Measurements from ENCODE around the gene PLXDC1.

PLXDC1 gene

DNA sequence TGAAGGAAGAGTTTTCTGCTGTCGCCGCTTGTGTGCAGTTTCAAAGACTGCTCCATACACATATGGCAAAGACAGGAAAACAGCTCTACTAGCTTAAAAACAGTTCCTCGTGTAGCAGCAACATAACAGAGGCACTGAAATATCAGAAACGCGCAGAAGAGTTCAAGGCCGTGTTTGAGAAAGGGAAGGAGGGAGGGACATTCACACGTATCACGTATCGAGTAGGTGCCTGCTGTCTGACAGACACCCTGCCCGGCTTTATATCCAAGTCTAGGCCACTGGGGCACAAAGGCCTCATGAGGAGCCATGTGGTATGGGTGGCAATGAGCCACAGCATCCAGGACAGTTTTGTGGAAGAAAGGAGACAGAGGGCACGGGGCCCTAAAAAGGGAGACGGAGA is 50.3 kb downstream of the PLXDC1 start:
- no peak for DNase-seq (ENCODE audit: low read depth in 1 of 2, low spot score in 1 of 2)

DNA sequence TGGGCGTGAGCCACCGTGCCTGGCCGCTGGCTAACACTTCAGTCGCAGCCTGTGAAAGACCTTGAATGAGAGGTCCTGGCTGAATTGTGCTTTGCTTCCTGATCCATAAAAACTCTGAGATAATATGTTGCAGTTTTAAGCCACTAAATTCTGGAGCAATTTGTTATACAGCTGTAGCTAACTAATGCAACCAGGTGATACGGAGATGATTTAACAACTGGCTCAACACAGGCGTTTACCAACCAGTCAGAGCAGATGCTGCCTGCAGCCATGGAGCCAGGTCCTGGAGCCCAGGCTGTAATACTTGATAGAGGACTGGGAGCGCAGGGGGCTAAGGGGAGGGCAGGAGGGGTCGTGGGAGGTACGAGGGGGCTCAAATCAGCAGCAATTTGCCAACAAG is 50.9 kb downstream of the PLXDC1 start:
- no peak overlapping the region for H3K27ac ChIP-seq (replicated peaks)
- DNase-seq (ENCODE audit: low read depth in 1 of 2, low spot score in 1 of 2), result no peak
- TF ChIP-seq, protein P1, sequence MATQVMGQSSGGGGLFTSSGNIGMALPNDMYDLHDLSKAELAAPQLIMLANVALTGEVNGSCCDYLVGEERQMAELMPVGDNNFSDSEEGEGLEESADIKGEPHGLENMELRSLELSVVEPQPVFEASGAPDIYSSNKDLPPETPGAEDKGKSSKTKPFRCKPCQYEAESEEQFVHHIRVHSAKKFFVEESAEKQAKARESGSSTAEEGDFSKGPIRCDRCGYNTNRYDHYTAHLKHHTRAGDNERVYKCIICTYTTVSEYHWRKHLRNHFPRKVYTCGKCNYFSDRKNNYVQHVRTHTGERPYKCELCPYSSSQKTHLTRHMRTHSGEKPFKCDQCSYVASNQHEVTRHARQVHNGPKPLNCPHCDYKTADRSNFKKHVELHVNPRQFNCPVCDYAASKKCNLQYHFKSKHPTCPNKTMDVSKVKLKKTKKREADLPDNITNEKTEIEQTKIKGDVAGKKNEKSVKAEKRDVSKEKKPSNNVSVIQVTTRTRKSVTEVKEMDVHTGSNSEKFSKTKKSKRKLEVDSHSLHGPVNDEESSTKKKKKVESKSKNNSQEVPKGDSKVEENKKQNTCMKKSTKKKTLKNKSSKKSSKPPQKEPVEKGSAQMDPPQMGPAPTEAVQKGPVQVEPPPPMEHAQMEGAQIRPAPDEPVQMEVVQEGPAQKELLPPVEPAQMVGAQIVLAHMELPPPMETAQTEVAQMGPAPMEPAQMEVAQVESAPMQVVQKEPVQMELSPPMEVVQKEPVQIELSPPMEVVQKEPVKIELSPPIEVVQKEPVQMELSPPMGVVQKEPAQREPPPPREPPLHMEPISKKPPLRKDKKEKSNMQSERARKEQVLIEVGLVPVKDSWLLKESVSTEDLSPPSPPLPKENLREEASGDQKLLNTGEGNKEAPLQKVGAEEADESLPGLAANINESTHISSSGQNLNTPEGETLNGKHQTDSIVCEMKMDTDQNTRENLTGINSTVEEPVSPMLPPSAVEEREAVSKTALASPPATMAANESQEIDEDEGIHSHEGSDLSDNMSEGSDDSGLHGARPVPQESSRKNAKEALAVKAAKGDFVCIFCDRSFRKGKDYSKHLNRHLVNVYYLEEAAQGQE (IDR thresholded peaks at IDR 0.05; ENCODE audit: insufficient replicate concordance, low read depth), result no peak
- TF ChIP-seq POLR2AphosphoS5 (IDR thresholded peaks at IDR 0.05; ENCODE audit: low read depth) (no peak), SPI1 (IDR thresholded peaks at IDR 0.05; ENCODE audit: borderline replicate concordance, low read depth) (no peak), GABPA (IDR thresholded peaks at IDR 0.05; ENCODE audit: low read depth) (no peak)
- TF ChIP-seq, protein P2, sequence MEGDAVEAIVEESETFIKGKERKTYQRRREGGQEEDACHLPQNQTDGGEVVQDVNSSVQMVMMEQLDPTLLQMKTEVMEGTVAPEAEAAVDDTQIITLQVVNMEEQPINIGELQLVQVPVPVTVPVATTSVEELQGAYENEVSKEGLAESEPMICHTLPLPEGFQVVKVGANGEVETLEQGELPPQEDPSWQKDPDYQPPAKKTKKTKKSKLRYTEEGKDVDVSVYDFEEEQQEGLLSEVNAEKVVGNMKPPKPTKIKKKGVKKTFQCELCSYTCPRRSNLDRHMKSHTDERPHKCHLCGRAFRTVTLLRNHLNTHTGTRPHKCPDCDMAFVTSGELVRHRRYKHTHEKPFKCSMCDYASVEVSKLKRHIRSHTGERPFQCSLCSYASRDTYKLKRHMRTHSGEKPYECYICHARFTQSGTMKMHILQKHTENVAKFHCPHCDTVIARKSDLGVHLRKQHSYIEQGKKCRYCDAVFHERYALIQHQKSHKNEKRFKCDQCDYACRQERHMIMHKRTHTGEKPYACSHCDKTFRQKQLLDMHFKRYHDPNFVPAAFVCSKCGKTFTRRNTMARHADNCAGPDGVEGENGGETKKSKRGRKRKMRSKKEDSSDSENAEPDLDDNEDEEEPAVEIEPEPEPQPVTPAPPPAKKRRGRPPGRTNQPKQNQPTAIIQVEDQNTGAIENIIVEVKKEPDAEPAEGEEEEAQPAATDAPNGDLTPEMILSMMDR (IDR thresholded peaks at IDR 0.05; ENCODE audit: insufficient read depth, low read length), result no peak
- H3K27me3 ChIP-seq (ENCODE audit: insufficient read depth, poor library complexity, severe bottlenecking), result no peaks in the 10 kb centered on the region
- H3K4me3 ChIP-seq (replicated peaks; ENCODE audit: insufficient read depth, low read length), result no peak overlapping the region

More for the DNA sequence above, 50.3 kb downstream of the PLXDC1 start:
- Histone ChIP-seq H3K27ac (replicated peaks) (no peak overlapping the region), H3K4me3 (replicated peaks; ENCODE audit: insufficient read depth, low read length) (no peak overlapping the region), H3K27me3 (ENCODE audit: insufficient read depth, poor library complexity, severe bottlenecking) (no peaks in the 10 kb centered on the region)
- TF ChIP-seq GABPA (IDR thresholded peaks at IDR 0.05; ENCODE audit: low read depth) (no peak), SPI1 (IDR thresholded peaks at IDR 0.05; ENCODE audit: borderline replicate concordance, low read depth) (no peak), POLR2AphosphoS5 (IDR thresholded peaks at IDR 0.05; ENCODE audit: low read depth) (no peak)
- TF ChIP-seq, protein P2 (IDR thresholded peaks at IDR 0.05; ENCODE audit: insufficient read depth, low read length), result no peak
- TF ChIP-seq, protein P1 (IDR thresholded peaks at IDR 0.05; ENCODE audit: insufficient replicate concordance, low read depth), result no peak

DNA sequence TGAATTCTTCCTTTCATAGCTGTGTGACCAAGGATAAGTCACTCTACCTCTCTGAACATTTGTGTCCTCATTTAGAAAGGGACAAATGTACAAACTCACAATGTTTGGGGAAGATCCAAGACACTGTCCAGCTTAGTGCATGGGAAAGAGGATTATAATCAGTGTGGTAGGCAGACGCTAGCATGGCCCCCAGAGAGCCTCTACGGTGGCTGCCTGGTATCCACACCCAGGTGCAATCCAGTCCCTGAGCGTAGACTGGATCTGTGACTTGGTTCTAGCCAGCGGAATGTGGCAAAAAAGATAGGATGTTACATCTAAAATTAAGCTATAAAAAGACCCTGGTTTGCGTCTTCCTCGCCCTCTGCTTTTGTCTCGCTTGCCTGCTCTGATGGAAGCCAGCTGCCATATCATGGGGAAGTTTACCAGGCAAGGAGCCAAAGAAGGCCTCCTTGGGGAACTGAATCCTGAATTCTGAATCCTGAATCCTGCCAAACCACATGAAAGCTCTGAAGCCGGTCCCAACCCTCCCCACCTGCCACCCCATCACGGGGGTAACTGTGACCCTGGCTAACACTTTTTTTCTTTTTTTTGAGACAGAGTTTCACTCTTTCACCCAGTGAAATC is 51.7 kb downstream of the PLXDC1 start:
- TF ChIP-seq GABPA (IDR thresholded peaks at IDR 0.05; ENCODE audit: low read depth) (no peak), POLR2AphosphoS5 (IDR thresholded peaks at IDR 0.05; ENCODE audit: low read depth) (no peak), SPI1 (IDR thresholded peaks at IDR 0.05; ENCODE audit: borderline replicate concordance, low read depth) (no peak)
- TF ChIP-seq, protein P1 (IDR thresholded peaks at IDR 0.05; ENCODE audit: insufficient replicate concordance, low read depth), result no peak
- TF ChIP-seq, protein P2 (IDR thresholded peaks at IDR 0.05; ENCODE audit: insufficient read depth, low read length), result no peak
- DNase-seq (ENCODE audit: low read depth in 1 of 2, low spot score in 1 of 2), result no peak
- no peak overlapping the region for H3K27ac ChIP-seq (replicated peaks)
- no peaks in the 10 kb centered on the region for H3K27me3 ChIP-seq (ENCODE audit: insufficient read depth, poor library complexity, severe bottlenecking)
- no peak overlapping the region for H3K4me3 ChIP-seq (replicated peaks; ENCODE audit: insufficient read depth, low read length)
